GM18502 (cell line): ENCODE data around the gene KIAA0586.
A peak's percentile ranks its signal among the peaks of the same experiment; 100 is the strongest.
"Not testable (repeated sequence)": the region's sequence is repeated elsewhere in the genome, so short reads cannot be mapped to it uniquely, and the experiment has no call there.

Experiments used
- ATAC-seq: cut with Tn5 transposase; IDR thresholded peaks from one replicate; pipeline ENCODE4 v1.9.1; 2021; ENCODE audit warnings: mild to moderate bottlenecking; ENCODE audit not compliant: unreplicated experiment, poor library complexity

The KIAA0586 gene

GRCh38 chr14:58460772-58461171, 33.3 kb downstream of the KIAA0586 start:
- ATAC-seq, result no peak

- ATAC-seq, result no peak
Measured at GRCh38 chr14:58463147-58463546, 35.6 kb downstream of the KIAA0586 start.

- no peak for ATAC-seq
Measured at GRCh38 chr14:58464652-58465051, 37.1 kb downstream of the KIAA0586 start.

GRCh38 chr14:58465421-58465820, 37.9 kb downstream of the KIAA0586 start:
- ATAC-seq, result no peak

- ATAC-seq, result no peak
Measured at GRCh38 chr14:58466459-58466858, 38.9 kb downstream of the KIAA0586 start.

- ATAC-seq, result no peak
Measured at GRCh38 chr14:58467575-58467974, 40.1 kb downstream of the KIAA0586 start.

GRCh38 chr14:58469309-58469708, 41.8 kb downstream of the KIAA0586 start:
- ATAC-seq, result no peak

- no peak for ATAC-seq
Measured at GRCh38 chr14:58476320-58476719, 48.8 kb downstream of the KIAA0586 start.

- no peak for ATAC-seq
Measured at GRCh38 chr14:58477653-58478052, 50.1 kb downstream of the KIAA0586 start.

GRCh38 chr14:58478329-58478728, 50.8 kb downstream of the KIAA0586 start:
- not testable (repeated sequence) for ATAC-seq

- ATAC-seq, result peak; percentile 58
Measured at GRCh38 chr14:58479975-58480374, 52.5 kb downstream of the KIAA0586 start.

- no peak for ATAC-seq
Measured at GRCh38 chr14:58484176-58484575, 56.7 kb downstream of the KIAA0586 start.

GRCh38 chr14:58488550-58488949, 61.0 kb downstream of the KIAA0586 start:
- peak; percentile 75 for ATAC-seq

- ATAC-seq, result no peak
Measured at GRCh38 chr14:58491593-58491992, 64.1 kb downstream of the KIAA0586 start.

- ATAC-seq, result no peak
Measured at GRCh38 chr14:58492044-58492443, 64.5 kb downstream of the KIAA0586 start.

GRCh38 chr14:58501214-58501816, 73.8 kb downstream of the KIAA0586 start:
- peak; percentile 79 for ATAC-seq

GRCh38 chr14:58513272-58513671, 85.8 kb downstream of the KIAA0586 start:
- no peak for ATAC-seq

GRCh38 chr14:58517592-58517991, 90.1 kb downstream of the KIAA0586 start:
- no peak for ATAC-seq

- not testable (repeated sequence) for ATAC-seq
Measured at GRCh38 chr14:58525691-58526090, 98.2 kb downstream of the KIAA0586 start.

GRCh38 chr14:58533446-58533845, 105.9 kb downstream of the KIAA0586 start:
- ATAC-seq, result no peak

GRCh38 chr14:58535044-58535443, 107.5 kb downstream of the KIAA0586 start:
- no peak for ATAC-seq

GRCh38 chr14:58537004-58537403, 109.5 kb downstream of the KIAA0586 start:
- no peak for ATAC-seq
